Prostate gland (tissue), 2 donors: ENCODE measurements around the gene TAS2R1.

Source experiments
- CTCF ChIP-seq, 4 experiments: fragments of 200-600 bp in 2 of 4; fragments of 450-650 bp in 2 of 4; sonication (generic) in 2 of 4; IDR thresholded peaks; 1 replicate in 3 of 4; 2 replicates in 1 of 4; pipeline ENCODE4 v1.5.1; 2016 to 2019; ENCODE audit warnings: antibody characterized with exemption in 4 of 4, mild to moderate bottlenecking in 2 of 4, moderate library complexity in 2 of 4
- POLR2A ChIP-seq: fragments of 450-650 bp; IDR thresholded peaks from one replicate; pipeline ENCODE4 v1.6.1; 2016; ENCODE audit warnings: antibody characterized with exemption, mild to moderate bottlenecking
- POLR2AphosphoS5 ChIP-seq: sonication (generic); formaldehyde crosslinking; IDR thresholded peaks from one replicate; pipeline ENCODE4 v1.6.1; 2017; ENCODE audit warnings: antibody characterized with exemption

- TF ChIP-seq POLR2A: no peak
- no peak for TF ChIP-seq CTCF (IDR thresholded peaks at IDR 0.05)
- no peak for TF ChIP-seq POLR2AphosphoS5
Measured at GRCh38 chr5:9653811-9654210, 23.7 kb upstream of the TAS2R1 start.
